GM18499 (cell line): ENCODE measurements around the gene RNF125.
"Not testable (repeated sequence)": the region's sequence is repeated elsewhere in the genome, so short reads cannot be mapped to it uniquely, and the experiment has no call there.

Source experiments
- ATAC-seq: cut with Tn5 transposase; IDR thresholded peaks from one replicate; pipeline ENCODE4 v1.9.1; 2021; ENCODE audit warnings: moderate number of reproducible peaks; ENCODE audit not compliant: insufficient read depth, unreplicated experiment

The RNF125 gene

GRCh38 chr18:32018331-32019250 lies at the start of gene RNF125:
Gene RNF125 (plus strand): TSS chr18:32018825. CDS start chr18:32018864, 39 bp downstream.
- peak; percentile 80 for ATAC-seq

- no peak for ATAC-seq
Observed at GRCh38 chr18:31970617-31971016, 48.0 kb upstream of the RNF125 start.

- ATAC-seq, result no peak
Observed at GRCh38 chr18:31973929-31974546, 44.6 kb upstream of the RNF125 start.

DNA sequence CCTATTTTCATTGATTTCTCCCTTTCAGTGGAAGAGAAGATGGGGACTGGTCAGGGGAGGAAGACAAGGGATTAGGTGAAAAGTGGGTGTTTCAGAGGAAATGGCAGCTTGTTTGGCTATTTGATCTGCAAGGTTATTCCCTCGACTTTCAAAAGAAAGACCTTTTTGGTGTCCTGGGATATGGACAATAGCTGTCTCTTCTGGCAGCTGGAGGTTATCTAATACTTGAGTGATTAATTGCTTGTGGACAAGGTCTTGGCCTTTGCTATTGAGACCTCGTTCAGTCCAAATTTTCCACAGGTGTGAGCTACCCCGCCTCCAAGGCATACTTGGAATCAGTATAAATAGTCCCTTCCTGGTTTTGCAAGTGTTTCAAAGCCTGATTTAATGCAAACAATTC lies 42.4 kb upstream of the RNF125 start:
- no peak for ATAC-seq

GRCh38 chr18:31977270-31977872 lies 41.3 kb upstream of the RNF125 start:
- ATAC-seq, result no peak

DNA sequence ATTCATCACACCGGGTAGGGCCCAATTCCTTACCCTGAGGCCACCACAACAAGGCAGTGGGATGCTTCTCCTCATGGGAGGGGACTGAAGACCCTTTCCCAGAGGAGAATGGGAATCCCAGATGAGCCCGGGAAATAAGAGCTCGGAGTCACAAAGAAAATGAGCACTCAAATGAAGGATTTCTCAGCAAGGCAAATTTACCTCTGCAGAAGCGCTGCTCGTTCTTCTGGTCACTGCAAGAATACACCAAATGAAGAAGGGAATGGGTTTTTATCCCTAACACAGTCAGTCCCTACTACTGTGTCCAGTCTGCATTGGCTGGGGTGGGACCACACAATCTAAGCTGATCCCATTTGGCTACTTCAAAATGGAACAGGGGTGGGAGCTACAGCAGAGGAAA lies 40.0 kb upstream of the RNF125 start:
- no peak for ATAC-seq

DNA sequence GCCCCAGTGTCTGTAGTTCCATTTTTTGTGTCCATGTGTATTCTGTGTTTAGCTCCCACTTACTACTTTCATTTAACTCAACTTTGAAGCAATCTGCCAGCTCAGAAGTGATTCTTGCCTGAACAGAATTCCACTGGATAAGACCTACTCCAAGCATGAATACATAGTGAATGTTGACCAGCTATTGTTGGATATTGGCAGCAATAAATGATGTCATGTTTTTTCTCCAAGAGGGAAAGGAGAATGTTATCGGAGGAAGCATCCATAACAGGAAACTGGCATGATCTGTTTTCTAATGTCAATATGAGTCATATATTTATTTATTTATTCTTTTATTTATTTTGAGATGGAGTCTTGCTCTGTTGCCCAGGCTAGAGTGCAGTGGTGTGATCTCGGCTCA lies 38.9 kb upstream of the RNF125 start:
- no peak for ATAC-seq

DNA sequence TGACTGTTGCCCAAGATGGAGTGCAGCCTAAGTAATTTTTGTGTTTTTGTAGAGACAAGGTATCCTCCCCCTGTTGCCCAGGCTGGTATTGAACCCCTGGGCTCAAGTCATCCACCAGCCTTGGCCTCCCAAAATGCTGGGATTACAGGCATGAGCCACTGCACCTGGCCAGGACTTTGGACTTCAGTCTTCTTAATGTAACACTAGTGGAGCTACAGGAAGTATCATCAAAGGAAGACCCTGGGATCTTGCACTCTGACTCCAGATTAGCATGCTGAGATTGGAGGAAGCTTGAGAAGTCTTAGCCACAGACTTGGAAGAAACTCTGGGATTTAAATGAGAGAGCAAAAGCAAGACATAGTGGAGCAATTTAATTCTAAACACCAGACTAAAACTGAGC lies 37.8 kb upstream of the RNF125 start:
- no peak for ATAC-seq

DNA sequence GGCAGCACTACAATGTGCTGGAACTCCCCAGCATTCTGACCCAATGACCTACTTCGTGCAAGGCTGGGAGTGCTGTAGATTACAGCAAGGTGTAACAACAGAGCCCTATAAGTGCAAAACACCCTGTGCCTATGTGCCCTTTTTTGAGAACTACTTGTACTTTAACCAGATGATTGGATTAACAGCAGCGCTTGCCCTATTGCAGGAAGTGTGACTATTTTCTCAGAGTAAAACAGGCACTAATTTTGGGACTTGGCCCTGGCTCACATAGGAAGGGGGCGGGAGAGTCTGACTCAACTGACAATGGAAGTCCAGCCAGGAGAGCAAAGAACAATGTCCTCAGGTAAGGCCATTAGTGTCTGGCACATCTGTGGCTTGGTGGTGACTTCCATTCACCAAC lies 35.6 kb upstream of the RNF125 start:
- ATAC-seq, result no peak

DNA sequence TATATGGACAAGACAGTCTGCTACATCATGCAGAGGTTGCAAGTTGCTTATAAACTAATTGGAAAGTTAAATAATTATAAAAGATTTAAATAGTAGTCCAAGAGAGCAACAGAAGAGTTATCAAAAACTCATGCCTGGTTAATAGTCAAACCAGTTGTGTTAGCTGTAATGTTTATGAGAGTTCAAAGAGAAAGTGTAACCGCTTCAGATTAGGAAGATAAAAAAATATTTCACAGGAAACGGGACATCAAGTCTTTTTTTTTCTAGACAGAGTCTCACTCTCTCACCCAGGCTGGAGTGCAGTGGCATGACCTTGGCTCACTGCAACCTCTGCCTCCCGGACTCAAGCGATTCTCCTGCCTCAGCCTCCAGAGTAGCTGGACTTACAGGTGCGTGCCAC lies 34.6 kb upstream of the RNF125 start:
- no peak for ATAC-seq

GRCh38 chr18:31990823-31991222 lies 27.8 kb upstream of the RNF125 start:
- peak; percentile 98 for ATAC-seq

GRCh38 chr18:31996007-31996406 lies 22.6 kb upstream of the RNF125 start:
- no peak for ATAC-seq

- no peak for ATAC-seq
Observed at GRCh38 chr18:31998880-31999412, 19.7 kb upstream of the RNF125 start.

- ATAC-seq, result not testable (repeated sequence)
Observed at GRCh38 chr18:32001141-32001540, 17.5 kb upstream of the RNF125 start.

DNA sequence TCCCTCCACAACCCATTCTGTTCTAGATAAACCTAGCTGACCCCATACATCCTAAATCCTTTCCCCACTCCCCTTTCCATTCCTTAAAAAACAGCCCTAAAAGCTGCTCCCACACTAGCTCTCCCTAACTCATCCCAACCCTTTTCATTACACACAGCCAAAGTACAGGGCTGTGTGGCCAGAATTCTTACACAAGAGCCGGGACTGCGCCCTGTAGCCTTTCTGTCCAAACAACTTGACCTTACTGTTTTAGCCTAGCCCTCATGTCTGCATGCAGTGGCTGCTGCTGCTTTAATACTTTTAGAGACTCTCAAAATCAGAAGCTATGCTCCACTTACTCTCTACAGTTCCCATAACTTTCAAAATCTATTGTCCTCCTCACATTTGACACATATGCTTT lies 14.8 kb upstream of the RNF125 start:
- ATAC-seq, result not testable (repeated sequence)

- ATAC-seq, result no peak
Observed at GRCh38 chr18:32010124-32010721, 8.4 kb upstream of the RNF125 start.

GRCh38 chr18:32011193-32011592 lies 7.4 kb upstream of the RNF125 start:
- ATAC-seq, result no peak

GRCh38 chr18:32019251-32019948 lies 775 bp downstream of the RNF125 start:
- no peak for ATAC-seq

GRCh38 chr18:32019949-32020625 lies 1.5 kb downstream of the RNF125 start:
- ATAC-seq, result not testable (repeated sequence)
